Loucy (cell line): Measurements from ENCODE around the gene CTSV.

Source experiments
- H2AFZ ChIP-seq: fragments of 200-600 bp; sonication (generic); 2 replicates; pipeline ENCODE4 v1.6.0; 2016; ENCODE audit warnings: antibody characterized with exemption, mild to moderate bottlenecking, low read length, moderate library complexity
- H3F3A ChIP-seq: fragments of 200-600 bp; 2 replicates; pipeline ENCODE4 v1.6.0; 2016; ENCODE audit warnings: antibody characterized with exemption, low read depth, mild to moderate bottlenecking
- H3K27me3 ChIP-seq: fragments of 200-600 bp; sonication (generic); 2 replicates; pipeline ENCODE4 v1.6.1; 2014; ENCODE audit warnings: low read length, mild to moderate bottlenecking; ENCODE audit not compliant: insufficient read depth, poor library complexity, severe bottlenecking
- H3K36me3 ChIP-seq: fragments of 200-600 bp; sonication (generic); 2 replicates; pipeline ENCODE4 v1.6.1; 2016; ENCODE audit warnings: low read length; ENCODE audit not compliant: insufficient read depth
- H3K4me1 ChIP-seq: fragments of 200-600 bp; sonication (generic); 2 replicates; pipeline ENCODE4 v1.5.1; 2014; ENCODE audit warnings: low read length, mild to moderate bottlenecking; ENCODE audit not compliant: insufficient read depth, poor library complexity, severe bottlenecking
- H3K4me2 ChIP-seq: fragments of 200-600 bp; sonication (generic); 2 replicates; pipeline ENCODE4 v1.6.0; 2014; ENCODE audit warnings: antibody characterized with exemption, low read length, low read depth, mild to moderate bottlenecking; ENCODE audit not compliant: poor library complexity, severe bottlenecking
- H3K4me3 ChIP-seq: fragments of 200-600 bp; sonication (generic); 2 replicates; pipeline ENCODE4 v1.5.1; 2014; ENCODE audit warnings: low read length, mild to moderate bottlenecking, mixed read lengths; ENCODE audit not compliant: poor library complexity, severe bottlenecking
- H3K79me2 ChIP-seq: fragments of 200-600 bp; sonication (generic); 2 replicates; pipeline ENCODE4 v1.6.1; 2014; ENCODE audit warnings: low read length; ENCODE audit not compliant: insufficient read depth
- H3K9ac ChIP-seq: fragments of 200-600 bp; sonication (generic); 2 replicates; pipeline ENCODE4 v1.6.0; 2014; ENCODE audit warnings: mild to moderate bottlenecking, low read depth, low read length, moderate library complexity; ENCODE audit not compliant: poor library complexity, severe bottlenecking
- H3K9me2 ChIP-seq: fragments of 200-600 bp; sonication (generic); replicated peaks from 2 replicates; pipeline ENCODE4 v1.6.1; 2016; ENCODE audit warnings: low read depth, low read length, mixed read lengths
- H3K9me3 ChIP-seq: fragments of 200-600 bp; sonication (generic); 2 replicates; pipeline ENCODE4 v1.6.1; 2014; ENCODE audit warnings: mild to moderate bottlenecking, antibody characterized with exemption, low read length, low read depth; ENCODE audit not compliant: insufficient read depth
- H4K20me1 ChIP-seq: fragments of 200-600 bp; sonication (generic); 2 replicates; pipeline ENCODE4 v1.6.0; 2014; ENCODE audit warnings: antibody characterized with exemption, low read length, mild to moderate bottlenecking; ENCODE audit not compliant: insufficient read depth, poor library complexity, severe bottlenecking
- CTCF ChIP-seq: fragments of 200-600 bp; sonication (generic); conservative IDR thresholded peaks from 2 replicates; pipeline ENCODE4 v1.5.1; 2014; ENCODE audit warnings: mild to moderate bottlenecking, antibody characterized with exemption, low read length
- EZH2phosphoT487 ChIP-seq: fragments of 200-600 bp; IDR thresholded peaks from 2 replicates; pipeline ENCODE4 v1.6.1; 2018; ENCODE audit warnings: antibody characterized with exemption, mild to moderate bottlenecking, moderate library complexity, borderline replicate concordance

CTSV gene

DNA sequence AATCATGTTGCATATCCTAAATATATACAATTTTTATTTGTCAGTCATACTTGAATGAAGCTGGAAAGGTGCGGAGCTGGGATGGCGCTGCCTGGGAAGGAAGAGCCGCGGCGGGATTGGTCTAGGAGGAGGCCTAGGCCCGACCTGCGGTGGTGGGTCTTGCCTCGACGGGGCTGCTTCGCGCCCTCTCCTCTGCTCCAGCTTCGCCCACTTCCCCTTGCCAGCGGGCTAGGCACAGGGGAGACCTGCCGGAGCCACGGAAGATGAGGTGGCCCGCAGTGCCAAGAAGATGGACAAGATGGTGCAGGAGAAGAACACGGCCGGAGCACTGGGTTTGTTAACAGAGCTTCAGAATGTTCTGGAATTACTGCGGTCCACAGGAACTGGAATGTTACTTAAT lies 28.5 kb upstream of the CTSV start:
- Histone ChIP-seq H3K4me2 (no peak overlapping the region), H3K27me3 (no peaks in the 10 kb centered on the region), H4K20me1 (no peaks in the 10 kb centered on the region), H3K9me3 (no peaks in the 10 kb centered on the region), H2AFZ (no peak overlapping the region), H3K9me2 (no peaks in the 10 kb centered on the region), H3F3A (no peaks in the 10 kb centered on the region), H3K4me1 (no peaks in the 10 kb centered on the region), H3K79me2 (no peaks in the 10 kb centered on the region), H3K9ac (no peak overlapping the region), H3K4me3 (no peak overlapping the region), H3K36me3 (no peaks in the 10 kb centered on the region)
- TF ChIP-seq CTCF, result no peak
- TF ChIP-seq EZH2phosphoT487, result no peak

- H3F3A ChIP-seq, result no peaks in the 10 kb centered on the region
- H3K9me3 ChIP-seq, result no peaks in the 10 kb centered on the region
- H3K36me3 ChIP-seq, result no peaks in the 10 kb centered on the region
- no peak overlapping the region for H3K4me3 ChIP-seq
- no peak overlapping the region for H2AFZ ChIP-seq
- TF ChIP-seq CTCF, result no peak
- TF ChIP-seq EZH2phosphoT487, result no peak
- no peak overlapping the region for H3K9ac ChIP-seq
- H3K27me3 ChIP-seq, result no peaks in the 10 kb centered on the region
- no peak overlapping the region for H3K4me2 ChIP-seq
- H3K9me2 ChIP-seq, result no peaks in the 10 kb centered on the region
- no peaks in the 10 kb centered on the region for H3K4me1 ChIP-seq
- H3K79me2 ChIP-seq, result no peaks in the 10 kb centered on the region
- H4K20me1 ChIP-seq, result no peaks in the 10 kb centered on the region
These were observed 25.2 kb upstream of the CTSV start for GRCh38 chr9:97064176-97064575.

GRCh38 chr9:97060796-97061195 lies 21.9 kb upstream of the CTSV start:
- Histone ChIP-seq H3F3A (no peaks in the 10 kb centered on the region), H3K27me3 (no peaks in the 10 kb centered on the region), H4K20me1 (no peaks in the 10 kb centered on the region), H3K9ac (no peak overlapping the region), H3K4me1 (no peaks in the 10 kb centered on the region), H3K36me3 (no peaks in the 10 kb centered on the region), H2AFZ (no peak overlapping the region), H3K79me2 (no peaks in the 10 kb centered on the region), H3K4me2 (no peak overlapping the region), H3K9me3 (no peaks in the 10 kb centered on the region), H3K9me2 (no peaks in the 10 kb centered on the region), H3K4me3 (no peak overlapping the region)
- TF ChIP-seq EZH2phosphoT487, result no peak
- TF ChIP-seq CTCF, result no peak
